Spleen (tissue), 11 donors: Measurements from ENCODE around the gene NAXE. TPM values are rescaled to one million over a fixed set of nuclear protein-coding genes. Genes with fewer than 3 reads are reported as not detected.

Source experiments
- DNase-seq: peaks from one replicate; pipeline ENCODE4 v3.0.0-alpha.2; 2020
- H3K27ac ChIP-seq, 8 donors: fragments of 200-600 bp; sonication (generic) in 7 of 8; 1 replicate in 4 of 8; 2 replicates in 4 of 8; pipeline versions ENCODE4 v1.5.0 to v1.8.0; 2016 to 2021; ENCODE audit warnings: inconsistent platforms in 4 of 8, mild to moderate bottlenecking in 4 of 8, moderate library complexity in 1 of 8
- H3K27me3 ChIP-seq, 7 donors: fragments of 200-600 bp; sonication (generic) in 6 of 7; replicated peaks in 1 of 7; 1 replicate in 4 of 7; 2 replicates in 3 of 7; pipeline versions ENCODE4 v1.5.0 to v1.8.0; 2016 to 2021; ENCODE audit warnings: inconsistent platforms in 3 of 7, mild to moderate bottlenecking in 1 of 7
- H3K36me3 ChIP-seq, 6 donors: fragments of 200-600 bp; sonication (generic) in 5 of 6; 1 replicate in 4 of 6; 2 replicates in 2 of 6; pipeline versions ENCODE4 v1.5.0 to v1.8.0; 2016 to 2021; ENCODE audit warnings: inconsistent platforms in 2 of 6
- H3K4me1 ChIP-seq, 6 donors: fragments of 200-600 bp; sonication (generic) in 5 of 6; 1 replicate in 3 of 6; 2 replicates in 3 of 6; pipeline versions ENCODE4 v1.5.0 to v1.8.0; 2016 to 2021; ENCODE audit warnings: inconsistent platforms in 3 of 6
- H3K4me3 ChIP-seq, 8 donors: fragments of 200-600 bp; sonication (generic) in 7 of 8; 1 replicate in 4 of 8; 2 replicates in 4 of 8; pipeline versions ENCODE4 v1.5.0 to v1.8.0; 2016 to 2021; ENCODE audit warnings: inconsistent platforms in 4 of 8, mild to moderate bottlenecking in 4 of 8, moderate library complexity in 2 of 8
- H3K9me3 ChIP-seq, 8 donors: fragments of 200-600 bp; sonication (generic) in 7 of 8; 1 replicate in 4 of 8; 2 replicates in 4 of 8; pipeline versions ENCODE4 v1.5.0 to v1.8.0; 2016 to 2021; ENCODE audit warnings: inconsistent platforms in 4 of 8
- CTCF ChIP-seq, 11 experiments: fragments of 200-600 bp in 7 of 11; fragments of 450-650 bp in 4 of 11; sonication (generic) in 4 of 11; IDR thresholded peaks in 8 of 11; conservative IDR thresholded peaks in 3 of 11; 1 replicate in 7 of 11; 2 replicates in 4 of 11; pipeline versions ENCODE4 v1.4.0 to v1.8.0; 2016 to 2021; ENCODE audit warnings: antibody characterized with exemption in 11 of 11, inconsistent platforms in 4 of 11, mild to moderate bottlenecking in 1 of 11
- POLR2A ChIP-seq, 3 donors: fragments of 450-650 bp; IDR thresholded peaks; one replicate each; pipeline ENCODE4 v1.5.1; 2017; ENCODE audit warnings: antibody characterized with exemption in 3 of 3, mild to moderate bottlenecking in 1 of 3
- POLR2AphosphoS5 ChIP-seq, 3 donors: sonication (generic); formaldehyde crosslinking; IDR thresholded peaks; one replicate each; pipeline ENCODE4 v1.5.1; 2017; ENCODE audit warnings: antibody characterized with exemption in 3 of 3
- WGBS, 5 donors: extraction: QIAGEN DNeasy Blood & Tissue Kit in 3 of 5; methylation state at CpG; one replicate each; pipeline versions ENCODE4 v1.1.5 to v1.1.7; 2013 to 2018; 5-methylcytosine and 5-hydroxymethylcytosine counted together
- intact Hi-C: fragments of 100-400 bp; cut with DNase I; formaldehyde crosslinking; loops from one replicate; pipeline ENCODE4 v1.15.0; 2023; ENCODE audit warnings: low total_unique reads
- polyA plus RNA-seq, 3 donors: library from polyadenylated mRNA; stranded (reverse); fragments of 200-250 nt; gene quantifications; one replicate each; pipeline ENCODE4 v1.2.1, GENCODE V29; 2013
- total RNA-seq, 7 donors: library from RNA; depleted of rRNA in 3 of 7; stranded (reverse); fragments of >200 nt in 3 of 7; fragmentation: NEBNext Ultra II Directional in 4 of 7; extraction: Animal tissue kit (Norgen Biotek cat#: 25700) in 4 of 7; gene quantifications; one replicate each; pipeline versions ENCODE4 v1.1.0 to v1.2.1, GENCODE V29; 2016 to 2021
- donor health status: healthy with polysubstance abuse.
- donor health status: DM: no; HTN: no; CAD: no; lungs with moderate emphysema.
- donor health status: DM: no; HTN: no; CAD: no.
- donor health status: Bipolar disorder and iron deficiency.
- donor health status: healthy.
- donor health status: DM: no; HTN: no; CAD: no.
- donor health status: DM: yes; HTN: yes; CAD: no.

The NAXE gene
- total and polyA plus RNA-seq, 10 donors, result 34.7 to 74.7 (median 48.7) TPM

GRCh38 chr1:156632355-156632754 is 40.8 kb downstream of the NAXE start:
- no peak overlapping the region for H3K4me3 ChIP-seq
- 54 to 74% (median 69%) methylated on average over 3 of the region's 3 CpGs for WGBS, 5 donors
- H3K4me1 ChIP-seq, result no peaks in the 10 kb centered on the region
- peak; percentile 22 for DNase-seq
- TF ChIP-seq POLR2A (IDR thresholded peaks at IDR 0.05), result no peak
- TF ChIP-seq CTCF (IDR thresholded peaks at IDR 0.05 in 8 of 11, conservative IDR thresholded peaks at IDR 0.05 in 3 of 11), result no peak
- no peak for TF ChIP-seq POLR2AphosphoS5 (IDR thresholded peaks at IDR 0.05)
- peaks cover 0 to 96% (median 17%) of the 10 kb centered on the region in 7 donors for H3K27me3 ChIP-seq
- H3K36me3 ChIP-seq, result no peaks in the 10 kb centered on the region
- no peaks in the 10 kb centered on the region for H3K9me3 ChIP-seq
- no peak overlapping the region for H3K27ac ChIP-seq
- intact Hi-C loops, result no loop called here

GRCh38 chr1:156638189-156638985 is 46.8 kb downstream of the NAXE start:
- WGBS, 5 donors, result 57 to 78% (median 70%) methylated on average over 7 to 8 of the region's 8 CpGs
- Histone ChIP-seq H3K4me1 (peaks cover 5 to 18% (median 15%) of the 10 kb centered on the region in 6 donors), H3K36me3 (no peaks in the 10 kb centered on the region), H3K27ac (no peak overlapping the region), H3K4me3 (no peak overlapping the region), H3K27me3 (peaks cover 8 to 100% (median 53%) of the 10 kb centered on the region in 7 donors), H3K9me3 (no peaks in the 10 kb centered on the region)
- intact Hi-C loops, result no loop called here
- no peak for TF ChIP-seq POLR2AphosphoS5 (IDR thresholded peaks at IDR 0.05)
- no peak for TF ChIP-seq POLR2A (IDR thresholded peaks at IDR 0.05)
- TF ChIP-seq CTCF (IDR thresholded peaks at IDR 0.05 in 8 of 11, conservative IDR thresholded peaks at IDR 0.05 in 3 of 11), result no peak
- DNase-seq, result no peak

GRCh38 chr1:156639601-156640101 is 48.1 kb downstream of the NAXE start:
- peaks cover 5 to 25% (median 15%) of the 10 kb centered on the region in 6 donors for H3K4me1 ChIP-seq
- TF ChIP-seq CTCF (IDR thresholded peaks at IDR 0.05 in 8 of 11, conservative IDR thresholded peaks at IDR 0.05 in 3 of 11) (no peak), POLR2AphosphoS5 (IDR thresholded peaks at IDR 0.05) (no peak), POLR2A (IDR thresholded peaks at IDR 0.05) (no peak)
- intact Hi-C loops, result no loop called here
- no peak overlapping the region for H3K27ac ChIP-seq
- DNase-seq, result no peak
- 44 to 64% (median 61%) methylated on average over 6 of the region's 6 CpGs for WGBS, 5 donors
- no peaks in the 10 kb centered on the region for H3K9me3 ChIP-seq
- peaks cover 8 to 100% (median 54%) of the 10 kb centered on the region in 7 donors for H3K27me3 ChIP-seq
- H3K4me3 ChIP-seq, result no peak overlapping the region
- H3K36me3 ChIP-seq, result no peaks in the 10 kb centered on the region
